HG03025 (cell line): ENCODE results near the gene PCDHB15.
"Not testable (repeated sequence)": the region's sequence is repeated elsewhere in the genome, so short reads cannot be mapped to it uniquely, and the experiment has no call there.

Experiments
- ATAC-seq: cut with Tn5 transposase; IDR thresholded peaks from one replicate; pipeline ENCODE4 v1.9.1; 2021; ENCODE audit warnings: mild to moderate bottlenecking, moderate library complexity; ENCODE audit not compliant: unreplicated experiment, low FRiP score

PCDHB15 gene

DNA sequence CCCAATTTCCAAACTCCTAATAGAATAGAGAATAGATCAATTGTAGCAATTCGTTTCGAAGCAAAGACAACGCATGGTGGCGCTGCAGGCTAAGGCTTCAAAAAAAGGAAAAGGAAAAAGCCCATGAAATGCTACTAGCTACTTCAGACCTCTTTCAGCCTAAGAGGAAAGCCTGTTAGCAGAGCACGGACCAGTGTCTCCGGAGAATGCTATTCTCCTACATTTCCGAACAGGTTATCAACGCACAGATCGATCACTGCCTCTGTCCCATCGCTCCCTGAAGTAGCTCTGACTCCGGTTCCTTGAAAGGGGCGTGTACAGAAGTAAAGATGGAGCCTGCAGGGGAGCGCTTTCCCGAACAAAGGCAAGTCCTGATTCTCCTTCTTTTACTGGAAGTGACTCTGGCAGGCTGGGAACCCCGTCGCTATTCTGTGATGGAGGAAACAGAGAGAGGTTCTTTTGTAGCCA, at the start of gene PCDHB15:
Gene PCDHB15, plus strand, starts transcription at position 146 of the 468 bp plus-strand sequence. Its CDS starts 184 bp downstream, at position 330.
- ATAC-seq, result no peak

DNA sequence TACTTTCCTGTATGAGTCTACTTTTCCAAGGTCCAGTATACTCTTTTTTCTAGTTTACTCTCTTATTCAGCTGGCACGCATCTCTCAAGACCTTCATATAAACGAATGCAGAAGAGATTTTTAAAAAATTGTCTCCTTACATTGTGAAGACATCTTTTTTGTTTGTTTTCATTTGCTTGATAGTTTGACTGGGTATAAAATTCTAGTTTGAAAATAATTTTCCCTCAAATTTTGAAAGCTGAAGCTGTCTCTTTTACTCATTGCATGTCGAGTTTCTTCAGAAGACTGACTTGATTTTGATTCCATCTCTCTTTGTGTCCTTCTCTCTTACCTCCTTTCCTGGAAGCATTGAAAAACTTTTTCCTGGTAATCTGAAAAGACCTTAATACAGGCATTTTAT, 48.8 kb upstream of the PCDHB15 start:
- ATAC-seq, result no peak

DNA sequence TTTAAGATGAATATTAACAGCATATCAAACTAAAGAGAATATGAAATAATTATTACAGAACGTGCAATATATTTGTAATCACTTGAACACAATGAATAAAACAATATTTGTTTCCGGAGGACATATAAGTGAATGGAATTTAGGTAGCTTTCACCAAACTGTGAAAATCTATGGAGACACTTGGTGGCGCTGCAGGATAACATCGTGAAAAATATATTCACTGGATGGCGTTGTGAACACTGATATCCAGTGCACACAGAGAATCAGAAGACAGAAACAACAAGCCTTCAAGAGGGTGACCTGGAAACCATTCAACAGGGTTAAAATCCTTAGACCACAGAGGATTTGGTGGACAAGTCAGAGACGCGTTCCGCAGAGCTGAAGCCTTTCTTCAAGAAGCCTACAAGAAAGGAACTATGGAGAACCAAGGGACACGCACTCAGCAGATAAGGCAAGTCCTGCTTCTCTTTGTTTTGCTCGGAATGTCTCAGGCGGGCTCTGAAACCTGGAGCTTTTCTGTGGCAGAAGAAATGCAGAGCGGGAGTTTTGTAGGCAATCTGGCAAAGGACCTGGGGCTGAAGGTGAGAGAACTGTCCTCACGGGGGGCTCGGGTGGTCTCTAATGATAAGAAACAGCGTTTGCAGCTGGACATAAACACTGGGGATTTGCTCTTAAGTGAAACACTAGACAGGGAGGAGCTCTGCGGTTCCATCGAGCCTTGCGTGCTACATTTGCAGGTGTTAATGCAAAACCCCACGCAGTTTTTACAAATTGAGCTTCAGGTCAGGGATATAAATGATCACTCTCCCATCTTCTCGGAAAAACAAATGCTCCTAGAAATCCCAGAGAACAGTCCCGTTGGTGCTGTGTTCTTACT, 45.6 kb upstream of the PCDHB15 start, which contains the start of gene PCDHB11:
Gene PCDHB11, plus strand, starts transcription at position 269 of the 877 bp plus-strand sequence. Its CDS starts 148 bp downstream, at position 417.
- ATAC-seq, result no peak

DNA sequence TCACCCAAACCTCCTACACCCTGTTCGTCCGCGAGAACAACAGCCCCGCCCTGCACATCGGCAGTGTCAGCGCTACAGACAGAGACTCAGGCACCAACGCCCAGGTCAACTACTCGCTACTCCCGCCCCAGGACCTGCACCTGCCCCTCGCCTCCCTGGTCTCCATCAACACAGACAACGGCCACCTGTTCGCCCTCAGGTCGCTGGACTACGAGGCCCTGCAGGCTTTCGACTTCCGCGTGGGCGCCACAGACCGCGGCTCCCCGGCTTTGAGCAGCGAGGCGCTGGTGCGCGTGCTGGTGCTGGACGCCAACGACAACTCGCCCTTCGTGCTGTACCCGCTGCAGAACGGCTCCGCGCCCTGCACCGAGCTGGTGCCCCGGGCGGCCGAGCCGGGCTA, 44.1 kb upstream of the PCDHB15 start:
- not testable (repeated sequence) for ATAC-seq

DNA sequence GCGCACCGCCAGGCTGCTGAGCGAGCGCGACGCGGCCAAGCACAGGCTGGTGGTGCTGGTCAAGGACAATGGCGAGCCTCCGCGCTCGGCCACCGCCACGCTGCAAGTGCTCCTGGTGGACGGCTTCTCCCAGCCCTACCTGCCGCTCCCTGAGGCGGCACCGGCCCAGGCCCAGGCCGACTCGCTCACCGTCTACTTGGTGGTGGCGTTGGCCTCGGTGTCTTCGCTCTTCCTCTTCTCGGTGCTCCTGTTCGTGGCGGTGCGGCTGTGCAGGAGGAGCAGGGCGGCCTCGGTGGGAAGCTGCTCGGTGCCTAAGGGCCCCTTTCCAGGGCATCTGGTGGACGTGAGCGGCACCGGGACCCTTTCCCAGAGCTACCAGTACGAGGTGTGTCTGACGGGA, 43.5 kb upstream of the PCDHB15 start:
- ATAC-seq, result not testable (repeated sequence)

DNA sequence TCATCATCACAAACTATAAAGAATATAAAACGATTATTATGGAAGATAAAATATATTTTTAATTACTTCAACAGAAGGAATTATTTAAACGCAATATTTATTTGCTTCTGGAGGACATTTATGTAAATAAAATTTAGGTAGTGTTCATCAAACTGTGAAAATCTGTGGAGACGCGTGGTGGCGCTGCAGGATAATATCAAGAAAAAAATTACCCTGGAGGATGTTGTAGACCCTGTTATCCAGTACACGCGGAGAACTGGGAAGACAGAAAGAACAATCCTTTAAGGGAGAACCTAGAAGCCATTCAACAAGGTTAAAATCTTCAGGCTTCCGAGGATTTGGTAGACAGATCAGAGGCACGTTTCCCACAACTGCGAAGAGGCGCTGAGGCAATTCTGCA, 36.7 kb upstream of the PCDHB15 start, which contains the start of gene PCDHB12:
Gene PCDHB12, plus strand, starts transcription at position 242 of the 400 bp plus-strand sequence. CDS start 189 bp downstream, outside the sequence.
- no peak for ATAC-seq

DNA sequence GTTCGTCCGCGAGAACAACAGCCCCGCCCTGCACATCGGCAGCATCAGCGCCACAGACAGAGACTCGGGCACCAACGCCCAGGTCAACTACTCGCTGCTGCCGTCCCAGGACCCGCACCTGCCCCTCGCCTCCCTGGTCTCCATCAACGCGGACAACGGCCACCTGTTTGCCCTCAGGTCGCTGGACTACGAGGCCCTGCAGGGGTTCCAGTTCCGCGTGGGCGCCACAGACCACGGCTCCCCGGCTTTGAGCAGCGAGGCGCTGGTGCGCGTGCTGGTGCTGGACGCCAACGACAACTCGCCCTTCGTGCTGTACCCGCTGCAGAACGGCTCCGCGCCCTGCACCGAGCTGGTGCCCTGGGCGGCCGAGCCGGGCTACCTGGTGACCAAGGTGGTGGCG, 34.9 kb upstream of the PCDHB15 start:
- not testable (repeated sequence) for ATAC-seq

DNA sequence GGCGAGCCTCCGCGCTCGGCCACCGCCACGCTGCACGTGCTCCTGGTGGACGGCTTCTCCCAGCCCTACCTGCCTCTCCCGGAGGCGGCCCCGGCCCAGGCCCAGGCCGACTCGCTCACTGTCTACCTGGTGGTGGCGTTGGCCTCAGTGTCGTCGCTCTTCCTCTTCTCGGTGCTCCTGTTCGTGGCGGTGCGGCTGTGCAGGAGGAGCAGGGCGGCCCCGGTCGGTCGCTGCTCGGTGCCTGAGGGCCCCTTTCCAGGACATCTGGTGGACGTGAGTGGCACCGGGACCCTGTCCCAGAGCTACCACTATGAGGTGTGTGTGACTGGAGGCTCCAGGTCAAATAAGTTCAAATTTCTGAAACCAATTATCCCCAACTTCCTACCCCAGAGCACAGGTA, 34.3 kb upstream of the PCDHB15 start:
- not testable (repeated sequence) for ATAC-seq

DNA sequence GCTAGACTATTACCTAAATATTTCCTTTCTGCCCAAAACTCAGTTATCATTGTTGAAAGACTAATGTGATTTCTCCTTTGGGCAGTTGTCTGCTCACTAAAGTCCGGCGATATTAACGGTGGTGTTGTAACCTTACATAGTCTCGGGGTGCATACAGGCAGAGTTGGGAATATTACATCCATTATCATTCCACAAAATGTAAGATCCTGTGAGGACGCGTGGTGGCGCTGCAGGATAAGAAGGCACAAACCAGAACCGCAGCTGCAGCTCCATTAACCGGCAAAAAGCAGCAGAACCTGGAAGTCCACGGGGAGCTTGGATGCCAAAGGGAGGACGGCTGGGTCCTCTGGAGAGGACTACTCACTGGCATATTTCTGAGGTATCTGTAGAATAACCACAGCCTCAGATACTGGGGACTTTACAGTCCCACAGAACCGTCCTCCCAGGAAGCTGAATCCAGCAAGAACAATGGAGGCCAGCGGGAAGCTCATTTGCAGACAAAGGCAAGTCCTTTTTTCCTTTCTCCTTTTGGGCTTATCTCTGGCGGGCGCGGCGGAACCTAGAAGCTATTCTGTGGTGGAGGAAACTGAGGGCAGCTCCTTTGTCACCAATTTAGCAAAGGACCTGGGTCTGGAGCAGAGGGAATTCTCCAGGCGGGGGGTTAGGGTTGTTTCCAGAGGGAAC, 31.4 kb upstream of the PCDHB15 start, which contains the start of gene PCDHB13:
Gene PCDHB13, plus strand, starts transcription at position 264 of the 684 bp plus-strand sequence. Its CDS starts 205 bp downstream, at position 469.
- ATAC-seq, result not testable (repeated sequence)

DNA sequence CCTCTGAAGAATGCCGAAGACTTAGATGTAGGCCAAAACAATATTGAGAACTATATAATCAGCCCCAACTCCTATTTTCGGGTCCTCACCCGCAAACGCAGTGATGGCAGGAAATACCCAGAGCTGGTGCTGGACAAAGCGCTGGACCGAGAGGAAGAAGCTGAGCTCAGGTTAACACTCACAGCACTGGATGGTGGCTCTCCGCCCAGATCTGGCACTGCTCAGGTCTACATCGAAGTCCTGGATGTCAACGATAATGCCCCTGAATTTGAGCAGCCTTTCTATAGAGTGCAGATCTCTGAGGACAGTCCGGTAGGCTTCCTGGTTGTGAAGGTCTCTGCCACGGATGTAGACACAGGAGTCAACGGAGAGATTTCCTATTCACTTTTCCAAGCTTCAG, 30.6 kb upstream of the PCDHB15 start:
- not testable (repeated sequence) for ATAC-seq

DNA sequence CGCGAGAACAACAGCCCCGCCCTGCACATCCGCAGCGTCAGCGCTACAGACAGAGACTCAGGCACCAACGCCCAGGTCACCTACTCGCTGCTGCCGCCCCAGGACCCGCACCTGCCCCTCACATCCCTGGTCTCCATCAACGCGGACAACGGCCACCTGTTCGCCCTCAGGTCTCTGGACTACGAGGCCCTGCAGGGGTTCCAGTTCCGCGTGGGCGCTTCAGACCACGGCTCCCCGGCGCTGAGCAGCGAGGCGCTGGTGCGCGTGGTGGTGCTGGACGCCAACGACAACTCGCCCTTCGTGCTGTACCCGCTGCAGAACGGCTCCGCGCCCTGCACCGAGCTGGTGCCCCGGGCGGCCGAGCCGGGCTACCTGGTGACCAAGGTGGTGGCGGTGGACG, 29.7 kb upstream of the PCDHB15 start:
- ATAC-seq, result not testable (repeated sequence)

DNA sequence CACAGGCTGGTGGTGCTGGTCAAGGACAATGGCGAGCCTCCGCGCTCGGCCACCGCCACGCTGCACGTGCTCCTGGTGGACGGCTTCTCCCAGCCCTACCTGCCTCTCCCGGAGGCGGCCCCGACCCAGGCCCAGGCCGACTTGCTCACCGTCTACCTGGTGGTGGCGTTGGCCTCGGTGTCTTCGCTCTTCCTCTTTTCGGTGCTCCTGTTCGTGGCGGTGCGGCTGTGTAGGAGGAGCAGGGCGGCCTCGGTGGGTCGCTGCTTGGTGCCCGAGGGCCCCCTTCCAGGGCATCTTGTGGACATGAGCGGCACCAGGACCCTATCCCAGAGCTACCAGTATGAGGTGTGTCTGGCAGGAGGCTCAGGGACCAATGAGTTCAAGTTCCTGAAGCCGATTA, 29.2 kb upstream of the PCDHB15 start:
- ATAC-seq, result not testable (repeated sequence)

DNA sequence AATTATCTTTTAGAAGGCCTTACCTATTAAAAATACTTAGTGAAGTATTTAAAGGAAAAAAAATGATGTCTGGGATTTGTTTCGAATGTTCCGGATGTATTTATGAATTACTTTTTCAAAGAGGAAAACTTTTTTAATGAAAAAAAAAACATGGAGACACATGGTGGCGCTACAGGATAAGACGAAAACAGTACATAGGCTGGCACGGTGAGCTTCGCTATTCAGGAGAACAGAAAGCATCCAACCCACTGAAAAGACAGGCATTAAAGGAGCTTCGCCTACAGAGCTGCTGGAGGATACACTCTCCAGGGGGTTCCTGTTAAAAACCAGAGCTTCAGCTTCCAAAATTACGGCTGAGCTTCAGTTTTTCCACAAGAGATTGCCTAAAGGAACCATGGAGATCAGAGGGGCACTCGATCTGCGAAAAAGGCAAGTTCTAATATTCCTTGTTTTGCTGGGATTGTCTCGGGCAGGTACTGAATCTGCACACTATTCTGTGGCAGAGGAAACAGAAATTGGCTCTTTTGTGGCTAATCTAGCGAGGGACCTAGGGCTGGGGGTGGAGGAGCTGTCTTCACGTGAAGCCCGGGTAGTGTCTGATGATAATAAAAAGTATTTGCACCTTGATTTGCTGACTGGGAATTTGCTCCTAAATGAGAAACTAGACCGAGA, 21.9 kb upstream of the PCDHB15 start, which contains the start of gene PCDHB14:
Gene PCDHB14, plus strand, starts transcription at position 232 of the 672 bp plus-strand sequence. Its CDS starts 163 bp downstream, at position 395.
- no peak for ATAC-seq

DNA sequence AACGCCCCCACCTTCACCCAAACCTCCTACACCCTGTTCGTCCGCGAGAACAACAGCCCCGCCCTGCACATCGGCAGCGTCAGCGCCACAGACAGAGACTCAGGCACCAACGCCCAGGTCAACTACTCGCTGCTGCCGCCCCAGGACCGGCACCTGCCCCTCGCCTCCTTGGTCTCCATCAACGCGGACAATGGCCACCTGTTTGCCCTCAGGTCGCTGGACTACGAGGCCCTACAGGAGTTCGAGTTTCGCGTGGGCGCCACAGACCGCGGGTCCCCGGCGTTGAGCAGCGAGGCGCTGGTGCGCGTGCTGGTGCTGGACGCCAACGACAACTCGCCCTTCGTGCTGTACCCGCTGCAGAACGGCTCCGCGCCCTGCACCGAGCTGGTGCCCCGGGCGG, 20.4 kb upstream of the PCDHB15 start:
- ATAC-seq, result not testable (repeated sequence)

DNA sequence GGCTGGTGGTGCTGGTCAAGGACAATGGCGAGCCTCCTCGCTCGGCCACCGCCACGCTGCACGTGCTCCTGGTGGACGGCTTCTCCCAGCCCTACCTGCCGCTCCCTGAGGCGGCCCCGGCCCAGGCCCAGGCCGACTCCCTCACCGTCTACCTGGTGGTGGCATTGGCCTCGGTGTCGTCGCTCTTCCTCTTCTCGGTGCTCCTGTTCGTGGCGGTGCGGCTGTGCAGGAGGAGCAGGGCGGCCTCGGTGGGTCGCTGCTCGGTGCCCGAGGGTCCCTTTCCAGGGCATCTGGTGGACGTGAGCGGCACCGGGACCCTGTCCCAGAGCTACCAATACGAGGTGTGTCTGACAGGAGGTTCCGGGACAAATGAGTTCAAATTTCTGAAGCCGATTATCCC, 19.8 kb upstream of the PCDHB15 start:
- ATAC-seq, result not testable (repeated sequence)

DNA sequence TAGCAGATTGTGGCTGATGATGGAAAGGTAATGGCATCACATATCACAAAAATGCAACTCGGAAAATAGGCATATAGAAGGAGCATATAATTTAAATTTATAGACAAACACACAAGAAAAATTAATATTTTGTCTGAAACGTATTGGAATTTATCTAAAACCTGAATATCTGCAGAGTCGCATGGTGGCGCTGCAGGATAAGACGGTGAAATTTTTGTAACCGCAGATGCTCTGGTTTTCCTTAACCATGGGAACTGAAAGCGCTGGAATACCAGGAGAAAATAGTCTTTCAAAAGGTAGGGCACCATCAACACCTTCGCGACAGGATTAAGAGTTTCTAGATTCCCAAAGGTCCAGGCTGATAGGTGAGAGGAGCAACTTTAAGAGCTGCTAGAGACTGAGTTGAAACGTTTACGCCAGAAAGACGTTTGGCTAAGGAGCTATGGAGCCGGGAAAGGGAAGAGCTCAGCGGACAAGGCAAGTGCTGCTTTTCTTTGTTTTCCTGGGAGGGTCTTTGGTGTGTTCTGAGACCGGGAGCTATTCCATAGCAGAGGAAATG, 11.0 kb upstream of the PCDHB15 start:
- no peak for ATAC-seq

DNA sequence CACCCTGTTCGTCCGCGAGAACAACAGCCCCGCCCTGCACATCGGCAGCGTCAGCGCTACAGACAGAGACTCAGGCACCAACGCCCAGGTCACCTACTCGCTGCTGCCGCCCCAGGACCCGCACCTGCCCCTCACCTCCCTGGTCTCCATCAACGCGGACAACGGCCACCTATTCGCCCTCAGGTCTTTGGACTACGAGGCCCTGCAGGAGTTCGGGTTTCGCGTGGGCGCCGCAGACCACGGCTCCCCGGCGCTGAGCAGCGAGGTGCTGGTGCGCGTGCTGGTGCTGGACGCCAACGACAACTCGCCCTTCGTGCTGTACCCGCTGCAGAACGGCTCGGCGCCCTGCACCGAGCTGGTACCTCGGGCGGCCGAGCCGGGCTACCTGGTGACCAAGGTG, 9.3 kb upstream of the PCDHB15 start:
- ATAC-seq, result not testable (repeated sequence)

DNA sequence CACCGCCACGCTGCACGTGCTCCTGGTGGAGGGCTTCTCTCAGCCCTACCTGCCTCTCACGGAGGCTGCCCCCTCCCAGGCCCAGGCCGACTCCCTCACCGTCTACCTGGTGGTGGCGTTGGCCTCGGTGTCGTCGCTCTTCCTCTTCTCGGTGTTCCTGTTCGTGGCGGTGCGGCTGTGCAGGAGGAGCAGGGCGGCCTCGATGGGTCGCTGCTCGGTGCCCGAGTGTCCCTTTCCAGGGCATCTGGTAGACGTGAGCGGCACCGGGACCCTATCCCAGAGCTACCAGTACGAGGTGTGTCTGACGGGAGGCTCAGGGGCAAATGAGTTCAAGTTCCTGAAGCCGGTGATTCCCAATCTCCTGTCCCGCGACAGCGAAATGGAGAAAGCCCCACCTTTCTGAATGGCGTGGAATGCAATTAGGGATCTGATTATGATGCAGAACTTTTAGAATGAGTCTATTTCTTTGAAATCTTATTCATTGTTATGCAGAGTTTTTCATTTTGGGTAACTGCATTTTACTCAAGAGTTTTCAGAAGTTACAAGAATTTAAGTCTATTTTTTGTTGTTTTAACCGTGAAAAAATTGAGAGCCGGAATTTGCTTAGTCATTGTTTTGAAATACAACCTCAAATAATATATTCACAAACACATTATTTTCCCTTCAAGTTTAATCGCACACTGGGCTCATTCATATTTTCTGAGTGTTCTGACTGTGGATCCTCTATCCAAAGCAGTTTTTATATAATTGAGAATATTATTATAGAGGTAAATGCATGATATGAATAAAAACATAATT, 8.5 kb upstream of the PCDHB15 start:
- ATAC-seq, result no peak

DNA sequence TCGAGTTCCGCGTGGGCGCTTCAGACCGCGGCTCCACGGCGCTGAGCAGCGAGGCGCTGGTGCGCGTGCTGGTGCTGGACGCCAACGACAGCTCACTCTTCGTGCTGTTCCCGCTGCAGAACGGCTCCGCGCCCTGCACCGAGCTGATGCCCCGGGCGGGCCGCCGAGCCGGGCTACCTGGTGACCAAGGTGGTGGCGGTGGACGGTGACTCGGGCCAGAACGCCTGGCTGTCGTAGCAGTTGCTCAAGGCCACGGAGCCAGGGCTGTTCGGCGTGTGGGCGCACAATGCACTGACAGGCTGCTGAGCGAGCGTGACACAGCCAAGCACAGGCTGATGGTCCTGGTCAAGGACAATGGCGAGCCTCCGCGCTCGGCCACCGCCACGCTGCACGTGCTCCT, 3.7 kb upstream of the PCDHB15 start:
- no peak for ATAC-seq
